A549 treated with dexamethasone at 1 μM for 4 hours (cell line): Measurements from ENCODE around the gene ABHD3. TPM values are rescaled to one million over a fixed set of nuclear protein-coding genes. Genes with fewer than 3 reads are reported as not detected.

Source experiments
- total RNA-seq: library from RNA; stranded (reverse); fragments of 200-300 nt; extraction: Qiagen RNA extraction; gene quantifications from 5 replicates; pipeline ENCODE4 v1.2.3, GENCODE V29; 2022

Gene ABHD3, protein sequence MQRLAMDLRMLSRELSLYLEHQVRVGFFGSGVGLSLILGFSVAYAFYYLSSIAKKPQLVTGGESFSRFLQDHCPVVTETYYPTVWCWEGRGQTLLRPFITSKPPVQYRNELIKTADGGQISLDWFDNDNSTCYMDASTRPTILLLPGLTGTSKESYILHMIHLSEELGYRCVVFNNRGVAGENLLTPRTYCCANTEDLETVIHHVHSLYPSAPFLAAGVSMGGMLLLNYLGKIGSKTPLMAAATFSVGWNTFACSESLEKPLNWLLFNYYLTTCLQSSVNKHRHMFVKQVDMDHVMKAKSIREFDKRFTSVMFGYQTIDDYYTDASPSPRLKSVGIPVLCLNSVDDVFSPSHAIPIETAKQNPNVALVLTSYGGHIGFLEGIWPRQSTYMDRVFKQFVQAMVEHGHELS
- total RNA-seq, result 15.9 to 19.3 TPM (median 18.1 TPM) in 5 replicates

DNA sequence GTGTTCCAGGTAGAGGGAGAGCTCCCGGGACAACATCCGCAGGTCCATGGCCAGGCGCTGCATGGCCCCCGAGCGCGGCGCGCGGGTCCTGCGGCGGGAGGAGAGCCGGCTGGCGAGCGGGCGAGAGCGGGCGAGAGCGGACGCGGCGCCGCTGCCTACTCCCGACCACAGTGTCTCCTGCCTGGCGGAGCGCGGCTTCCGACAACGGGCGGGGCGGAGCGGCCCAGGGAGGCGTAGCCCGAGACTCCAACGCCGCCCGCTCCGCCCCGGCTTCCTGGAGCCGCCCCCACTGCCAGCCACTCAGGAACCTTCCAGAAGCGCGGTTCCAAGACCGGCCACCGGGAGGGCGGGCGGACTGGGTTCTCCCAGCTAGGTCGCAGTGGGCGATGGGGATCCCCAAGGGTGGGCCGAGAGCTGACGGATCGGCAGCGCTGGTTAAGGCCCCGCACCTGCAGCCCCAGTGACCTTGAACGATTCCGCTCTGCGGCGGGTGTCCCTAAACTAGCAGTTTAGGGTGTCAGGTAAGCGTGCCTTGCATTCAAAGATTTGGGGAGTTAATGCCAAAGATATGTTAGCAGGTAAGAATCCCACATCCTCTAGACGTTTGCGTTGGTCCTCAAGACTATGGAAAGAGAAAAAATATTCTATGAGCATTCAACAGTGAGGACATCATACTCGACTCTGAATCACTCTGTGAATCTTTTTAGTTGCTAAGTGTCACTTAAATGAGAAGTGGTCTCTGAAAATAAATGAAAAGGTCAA, at the start of gene ABHD3:
ABHD3 (minus strand) TSS at position 172 of the 762 bp plus-strand sequence; CDS start at position 63, 109 bp downstream.

DNA sequence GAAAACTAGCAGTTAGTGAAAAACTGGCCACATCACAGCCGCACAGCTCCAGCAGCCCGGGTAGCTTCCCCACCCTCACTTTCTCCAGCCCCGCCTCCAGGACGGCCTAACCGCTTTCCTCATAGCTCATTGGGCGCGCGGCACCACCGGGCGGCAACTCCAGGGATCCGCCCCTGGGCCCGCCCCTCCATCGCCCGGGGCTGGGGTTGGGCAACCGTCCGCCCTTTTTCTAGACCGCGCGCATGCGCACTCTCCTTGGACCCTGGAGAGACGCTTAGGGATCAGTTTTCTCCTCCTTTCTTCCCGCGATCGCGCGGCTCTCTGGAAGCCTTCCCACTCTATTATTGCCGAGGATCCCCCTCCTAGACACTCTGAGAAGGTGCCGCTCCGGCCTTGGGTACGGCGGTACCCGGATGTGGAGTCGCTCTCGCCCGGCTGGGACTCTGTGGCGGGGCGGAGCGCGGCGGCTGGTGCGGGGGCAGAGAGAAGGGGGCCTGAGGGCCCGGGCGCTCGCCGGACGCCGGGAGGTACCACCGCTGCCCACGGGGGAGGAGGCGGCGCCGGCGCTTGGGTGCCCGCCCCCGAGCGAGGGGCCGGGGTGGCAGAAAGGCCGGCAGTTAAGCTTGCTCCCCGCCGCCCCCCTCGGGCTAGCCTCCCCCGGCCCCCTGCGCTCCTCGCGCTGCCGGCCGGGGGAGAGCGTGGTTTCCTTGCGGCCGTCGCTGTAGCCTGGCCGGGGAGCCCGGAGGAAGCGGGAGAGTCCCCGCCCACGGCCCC, 36.2 kb upstream of the ABHD3 start, which contains the start of gene MIB1:
MIB1 (plus strand) TSS at position 255 of the 774 bp plus-strand sequence. CDS start 792 bp downstream, outside the sequence.

DNA sequence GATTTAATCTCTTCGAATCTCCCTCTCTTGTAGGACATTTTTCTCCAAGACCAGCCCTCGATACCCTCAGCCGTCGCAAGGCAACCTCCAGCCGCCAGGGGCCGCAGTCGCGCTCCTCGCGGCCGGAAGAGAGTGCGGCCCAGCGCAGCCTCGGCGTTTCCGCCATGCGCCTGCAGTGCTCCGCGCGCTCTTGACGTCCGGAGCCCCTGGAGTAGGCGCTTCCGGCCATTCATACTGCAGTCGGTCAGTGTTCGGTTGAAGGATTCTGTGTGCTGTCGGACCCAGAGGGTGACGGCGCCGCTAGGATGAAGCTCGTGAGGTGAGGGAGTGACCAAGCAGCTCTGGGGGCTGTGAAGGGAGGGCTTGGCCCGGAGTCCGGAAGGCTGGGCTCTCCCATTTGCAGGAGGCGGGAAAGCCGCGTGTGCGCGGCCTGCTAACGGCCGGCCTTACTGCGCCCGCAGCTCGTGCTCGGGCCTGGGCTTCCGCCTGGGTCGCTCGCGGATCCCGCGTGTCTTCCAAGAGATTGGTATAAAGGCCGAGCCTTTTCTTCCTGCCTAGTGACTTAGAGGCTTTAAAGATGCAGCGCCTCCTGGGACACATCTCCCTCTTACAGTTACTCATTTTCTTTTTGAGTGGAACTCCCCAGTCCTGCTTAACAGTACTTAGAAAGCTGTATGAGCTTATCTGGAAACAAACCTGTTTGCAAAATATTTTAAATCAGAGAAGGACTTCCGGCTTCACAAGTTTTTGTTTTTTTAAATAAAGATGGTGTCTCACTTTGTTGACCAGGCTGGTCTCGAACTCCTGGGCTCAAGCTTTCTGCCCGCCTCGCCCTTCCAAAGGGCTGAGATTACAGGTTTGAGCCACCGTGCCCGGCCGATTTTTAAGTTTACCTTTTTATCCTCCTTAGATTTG, 92.2 kb downstream of the ABHD3 start, which contains the start of gene SNRPD1:
SNRPD1 (plus strand) TSS at position 190 of the 915 bp plus-strand sequence; CDS start at position 306, 116 bp downstream.

Other genes with a start within 250 kb of the ABHD3 start
- 8.7 to 11.6 TPM (median 9.4 TPM) in 5 replicates for gene ESCO1, start 104.1 kb downstream of the ABHD3 start, total RNA-seq
- 155 to 215 TPM (median 164 TPM) in 5 replicates for gene SNRPD1, start 92.5 kb downstream of the ABHD3 start, total RNA-seq
- gene MIB1, start 36.0 kb upstream of the ABHD3 start, total RNA-seq, result 5.2 to 11.9 TPM (median 10.0 TPM) in 5 replicates